Cardiac fibroblast (primary cell): ENCODE measurements around the gene USP40.

Source experiments
- DNase-seq, 2 donors: peaks; one replicate each; pipeline versions ENCODE4 v3.0.0 to v3.0.0-alpha.2; 2010; ENCODE audit warnings: low read depth in 2 of 2
- H3K4me3 ChIP-seq, 2 donors: replicated peaks in 1 of 2; 1 replicate in 1 of 2; 2 replicates in 1 of 2; pipeline ENCODE4 v1.5.1; 2011; ENCODE audit warnings: low read depth in 2 of 2, low read length in 2 of 2, mild to moderate bottlenecking in 2 of 2, moderate library complexity in 1 of 2
- TF ChIP-seq, protein P1 (sequence below): IDR thresholded peaks from one replicate; pipeline ENCODE4 v1.5.1; 2011; ENCODE audit warnings: low read depth, mild to moderate bottlenecking, low read length, inconsistent platforms

The USP40 gene

DNA sequence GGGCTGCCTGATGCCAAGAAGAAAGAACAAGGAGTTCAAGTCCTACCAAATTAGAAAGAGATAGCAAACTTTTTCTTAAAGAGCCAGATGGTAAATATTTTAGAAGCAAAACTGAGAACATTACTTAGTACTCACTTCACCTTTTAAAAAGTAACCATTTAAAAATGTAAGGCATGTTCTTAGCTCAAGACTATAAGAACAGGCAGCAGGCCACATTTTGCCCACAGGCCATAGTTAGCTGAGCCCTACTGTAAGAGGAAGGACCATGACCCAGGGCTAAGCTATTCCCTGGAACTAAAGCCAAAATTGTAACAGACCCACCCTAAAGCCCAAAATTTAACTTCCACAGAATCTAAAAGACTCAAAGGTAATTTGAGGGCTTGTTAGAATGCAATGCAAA lies 31.3 kb downstream of the USP40 start:
- TF ChIP-seq, protein P1, sequence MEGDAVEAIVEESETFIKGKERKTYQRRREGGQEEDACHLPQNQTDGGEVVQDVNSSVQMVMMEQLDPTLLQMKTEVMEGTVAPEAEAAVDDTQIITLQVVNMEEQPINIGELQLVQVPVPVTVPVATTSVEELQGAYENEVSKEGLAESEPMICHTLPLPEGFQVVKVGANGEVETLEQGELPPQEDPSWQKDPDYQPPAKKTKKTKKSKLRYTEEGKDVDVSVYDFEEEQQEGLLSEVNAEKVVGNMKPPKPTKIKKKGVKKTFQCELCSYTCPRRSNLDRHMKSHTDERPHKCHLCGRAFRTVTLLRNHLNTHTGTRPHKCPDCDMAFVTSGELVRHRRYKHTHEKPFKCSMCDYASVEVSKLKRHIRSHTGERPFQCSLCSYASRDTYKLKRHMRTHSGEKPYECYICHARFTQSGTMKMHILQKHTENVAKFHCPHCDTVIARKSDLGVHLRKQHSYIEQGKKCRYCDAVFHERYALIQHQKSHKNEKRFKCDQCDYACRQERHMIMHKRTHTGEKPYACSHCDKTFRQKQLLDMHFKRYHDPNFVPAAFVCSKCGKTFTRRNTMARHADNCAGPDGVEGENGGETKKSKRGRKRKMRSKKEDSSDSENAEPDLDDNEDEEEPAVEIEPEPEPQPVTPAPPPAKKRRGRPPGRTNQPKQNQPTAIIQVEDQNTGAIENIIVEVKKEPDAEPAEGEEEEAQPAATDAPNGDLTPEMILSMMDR = no peak
- DNase-seq = no peak
- H3K4me3 ChIP-seq = no peak overlapping the region

DNA sequence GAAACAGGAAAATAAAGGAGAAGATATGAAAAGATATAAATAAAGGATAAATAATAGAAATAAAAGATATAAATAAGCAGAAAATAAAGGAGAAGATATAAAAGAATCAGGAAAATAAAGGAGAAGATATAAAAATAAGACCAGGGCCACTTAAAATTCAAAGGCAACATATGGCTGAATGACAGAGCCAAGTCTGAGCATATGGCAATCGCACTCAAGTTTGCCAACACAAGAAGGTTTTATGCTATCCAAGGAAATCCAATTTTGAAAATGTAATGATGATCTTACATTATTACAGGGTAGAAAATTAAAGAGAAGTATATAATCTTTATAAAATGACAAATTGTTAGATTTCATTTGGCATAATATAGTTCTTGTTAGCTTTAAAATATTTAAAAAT lies 33.6 kb downstream of the USP40 start:
- no peak for DNase-seq
- H3K4me3 ChIP-seq = no peak overlapping the region
- TF ChIP-seq, protein P1 = no peak

DNA sequence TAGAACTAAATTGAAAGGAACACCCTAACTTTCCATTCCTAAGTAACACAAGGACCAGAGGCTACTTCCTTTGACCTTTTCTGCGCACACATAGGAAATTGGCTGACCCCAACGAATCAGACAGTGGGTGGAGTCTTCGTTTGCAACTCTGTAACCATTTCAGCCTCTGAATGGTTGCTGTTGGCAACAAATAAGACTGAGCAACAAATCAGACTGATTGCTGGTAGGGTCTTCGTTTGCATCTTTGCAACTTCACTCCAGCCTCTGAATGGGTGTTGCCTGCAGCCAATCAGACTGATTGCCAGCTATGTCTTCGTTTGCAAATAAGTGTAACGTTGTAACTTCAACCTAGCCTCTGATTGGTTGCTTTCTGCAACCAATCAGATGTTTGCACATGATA lies 34.6 kb downstream of the USP40 start:
- TF ChIP-seq, protein P1 = no peak
- H3K4me3 ChIP-seq = no peak overlapping the region
- DNase-seq = no peak

DNA sequence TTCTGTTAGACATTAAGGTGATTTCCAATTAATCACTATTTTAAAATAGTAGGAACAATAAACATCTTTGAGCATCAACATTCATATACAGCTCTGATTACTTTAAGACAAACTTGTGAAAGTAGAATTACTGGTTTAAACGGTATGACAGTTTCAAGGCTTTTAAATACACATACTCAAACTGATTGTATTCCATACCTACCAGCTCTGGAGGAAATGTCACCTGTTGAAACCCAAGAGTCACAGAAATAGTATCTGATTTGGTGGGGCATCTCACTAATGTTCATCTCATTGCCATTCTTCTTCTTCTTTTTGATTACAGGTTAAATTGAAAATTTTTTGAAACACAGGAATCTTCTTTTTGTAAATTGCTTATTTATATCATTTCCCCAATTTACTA lies 36.2 kb downstream of the USP40 start:
- DNase-seq = no peak
- no peak overlapping the region for H3K4me3 ChIP-seq
- TF ChIP-seq, protein P1 = no peak

DNA sequence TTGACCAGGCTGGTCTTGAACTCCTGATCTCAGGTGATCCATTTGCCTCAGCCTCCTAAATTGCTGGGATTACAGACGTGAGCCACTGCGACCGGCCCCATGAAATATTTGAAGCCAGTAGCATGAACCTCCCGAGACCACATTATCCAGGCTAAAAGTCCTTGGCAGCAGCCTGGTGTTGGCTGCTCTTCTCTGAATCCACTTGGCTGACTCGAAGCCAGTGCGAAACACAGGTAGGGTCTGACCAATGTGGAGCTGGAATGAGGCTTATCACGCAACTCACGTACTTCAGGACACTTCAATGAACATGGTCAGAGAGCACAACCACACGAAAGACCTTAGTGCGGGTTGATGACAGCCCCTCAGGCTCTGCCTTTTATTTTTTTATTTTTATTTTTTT lies 38.4 kb downstream of the USP40 start:
- no peak overlapping the region for H3K4me3 ChIP-seq
- no peak for DNase-seq
- TF ChIP-seq, protein P1 = no peak

DNA sequence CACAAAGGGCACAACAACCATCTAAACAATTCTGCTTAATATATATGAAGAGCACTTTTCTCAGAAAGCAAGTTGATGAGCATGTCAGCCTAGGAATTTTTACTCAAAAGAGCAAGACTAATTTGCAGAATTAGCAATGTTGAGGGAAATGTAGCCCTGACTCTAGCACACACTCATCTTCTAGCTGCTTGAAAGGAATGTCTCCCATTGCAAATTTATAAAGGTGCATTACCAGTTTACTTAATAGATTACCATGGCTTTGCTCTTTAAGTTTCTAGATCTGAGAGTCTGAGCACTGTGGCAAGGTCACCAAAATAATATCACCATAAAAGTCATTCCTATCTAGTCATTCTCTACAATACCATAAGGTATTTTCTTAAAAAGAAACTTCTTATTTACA lies 40.8 kb downstream of the USP40 start:
- no peak for DNase-seq
- TF ChIP-seq, protein P1 = no peak
- H3K4me3 ChIP-seq = no peak overlapping the region
